Motor neuron (in vitro differentiated cells): Measurements from ENCODE around the gene C20orf204. TPM values are rescaled to one million over a fixed set of nuclear protein-coding genes. Genes with fewer than 3 reads are reported as not detected.

Experiments used
- ATAC-seq, 8 experiments: fragments of 200-7000 bp; cut with Tn5 transposase; replicated peaks in 6 of 8; 2 replicates each; pipeline ENCODE4 v1.8.0; 2021; ENCODE audit warnings: mild to moderate bottlenecking in 8 of 8, moderate library complexity in 8 of 8
- H3K27ac ChIP-seq, 2 donors: fragments of 250-450 bp; sonication (Bioruptor Pico); 2 replicates each; pipeline ENCODE4 v1.9.0; 2021; ENCODE audit warnings: antibody characterized with exemption in 2 of 2, mild to moderate bottlenecking in 2 of 2, moderate library complexity in 1 of 2
- H3K4me1 ChIP-seq, 2 donors: fragments of 250-450 bp; sonication (Bioruptor Pico); replicated peaks in 1 of 2; 2 replicates each; pipeline ENCODE4 v1.6.1; 2021; ENCODE audit warnings: antibody characterized with exemption in 2 of 2, mild to moderate bottlenecking in 2 of 2, moderate library complexity in 1 of 2
- H3K4me3 ChIP-seq, 5 donors: fragments of 250-450 bp; sonication (Bioruptor Pico); 2 replicates each; pipeline ENCODE4 v1.9.0; 2021; ENCODE audit warnings: antibody characterized with exemption in 5 of 5, mild to moderate bottlenecking in 5 of 5, moderate library complexity in 4 of 5
- WGBS, 10 experiments: fragments of 450-650 bp; shearing (Covaris generic); methylation state at CpG; one replicate each; pipeline ENCODE4 v1.0.0; 2022; 5-methylcytosine and 5-hydroxymethylcytosine counted together
- in situ Hi-C, 9 experiments: fragments of 400-800 bp; cut with MboI; loops; one replicate each; pipeline ENCODE4 v1.15.0; 2021; ENCODE audit warnings: low sequenced_read_pairs in 9 of 9, low pct_unique_long_range_greater_than_20kb in 2 of 9; ENCODE audit not compliant: unreplicated experiment in 9 of 9
- total RNA-seq, 8 experiments: library from RNA; unstranded; fragments of 300-600 nt; gene quantifications; 2 replicates each; pipeline versions ENCODE4 v1.2.3 to v1.2.4, GENCODE V29; 2022

The C20orf204 gene
- total RNA-seq, 8 experiments from 2014 or later = 0.61 to 2.5 (median 1.0) TPM

DNA sequence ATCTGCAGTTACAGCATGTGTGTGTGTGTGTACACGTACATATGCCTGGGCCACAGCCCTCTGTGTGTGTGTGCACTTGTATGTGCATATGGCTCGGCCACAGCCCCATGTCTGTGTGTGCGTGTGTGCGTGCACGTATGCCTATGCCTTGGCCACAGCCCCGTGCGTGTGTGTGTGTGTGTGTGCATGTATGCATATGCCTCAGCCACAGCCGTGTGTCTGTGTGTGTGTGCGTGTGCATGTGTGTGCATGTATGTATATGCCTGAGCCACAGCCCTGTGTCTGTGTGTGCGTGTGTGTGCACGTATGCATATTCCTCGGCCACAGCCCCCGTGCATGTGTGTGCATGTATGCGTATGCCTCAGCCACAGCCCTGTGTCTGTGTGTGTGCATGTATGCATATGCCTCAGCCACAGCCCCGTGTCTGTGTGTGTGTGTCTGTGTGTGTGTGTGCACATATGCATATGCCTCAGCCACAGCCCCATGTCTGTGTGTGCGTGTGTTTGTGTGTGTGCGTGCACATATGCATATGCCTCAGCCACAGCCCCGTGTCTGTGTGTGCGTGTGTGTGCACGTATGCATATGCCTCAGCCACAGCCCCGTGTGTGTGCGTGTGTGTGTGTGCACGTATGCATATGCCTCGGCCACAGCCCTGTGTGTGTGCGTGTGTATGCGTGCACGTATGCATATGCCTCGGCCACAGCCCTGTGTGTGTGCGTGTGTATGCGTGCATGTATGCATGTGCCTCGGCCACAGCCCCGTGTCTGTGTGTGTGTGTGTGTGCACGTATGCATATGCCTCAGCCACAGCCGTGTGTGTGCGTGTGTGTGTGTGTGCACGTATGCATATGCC, 14.6 kb upstream of the C20orf204 start:
- H3K4me3 ChIP-seq = no peak overlapping the region
- 90 to 100% (median 95%) methylated on average over 3 to 15 of the region's 36 CpGs; no CpG with 5 or more reads in 5 of the 10 experiments for WGBS, 10 experiments
- peak in 2 of 8 experiments; percentile 13 to 20 for ATAC-seq
- in situ Hi-C loops = no loop called here
- H3K27ac ChIP-seq = no peak overlapping the region
- no peaks in the 10 kb centered on the region for H3K4me1 ChIP-seq

DNA sequence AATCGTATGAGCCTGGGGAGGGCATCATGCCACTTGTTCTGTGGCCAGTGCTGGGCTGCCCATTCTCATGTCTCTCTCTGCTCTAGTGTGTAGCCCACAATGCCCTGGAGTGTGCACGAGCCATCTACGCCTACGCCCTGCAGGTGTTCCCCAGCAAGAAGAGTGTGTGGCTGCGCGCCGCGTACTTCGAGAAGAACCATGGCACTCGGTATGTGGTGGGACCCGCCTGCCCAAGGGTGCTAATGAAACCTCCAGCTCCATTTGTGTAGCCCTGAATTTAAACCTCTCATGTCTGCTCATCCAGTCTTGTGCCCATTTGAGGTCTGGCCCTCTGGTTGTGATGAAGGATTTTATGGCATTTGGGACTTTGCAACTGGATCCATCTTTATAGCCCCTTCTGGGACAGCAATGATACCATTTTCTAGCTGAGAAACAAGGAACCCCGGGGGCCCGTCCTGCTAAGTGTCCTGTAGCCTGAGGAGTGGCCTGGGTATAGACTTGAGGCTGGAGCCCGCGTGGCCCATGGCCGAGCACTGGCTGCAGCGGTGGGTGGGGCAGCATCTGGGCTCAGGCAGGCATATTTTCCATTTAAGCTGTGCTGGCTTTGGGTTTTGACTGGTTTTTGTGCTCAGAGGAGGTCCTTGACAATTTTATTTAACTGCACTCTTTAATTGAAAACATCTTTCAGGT, 13.2 kb upstream of the C20orf204 start:
- 51 to 100% (median 99%) methylated on average over 1 to 10 of the region's 17 CpGs; no CpG with 5 or more reads in 1 of the 10 experiments for WGBS, 10 experiments
- in situ Hi-C loops = no loop called here
- no peak overlapping the region for H3K4me3 ChIP-seq
- no peaks in the 10 kb centered on the region for H3K4me1 ChIP-seq
- ATAC-seq = peak in 3 of 8 experiments; percentile 35 to 75 (median 66)
- no peak overlapping the region for H3K27ac ChIP-seq

DNA sequence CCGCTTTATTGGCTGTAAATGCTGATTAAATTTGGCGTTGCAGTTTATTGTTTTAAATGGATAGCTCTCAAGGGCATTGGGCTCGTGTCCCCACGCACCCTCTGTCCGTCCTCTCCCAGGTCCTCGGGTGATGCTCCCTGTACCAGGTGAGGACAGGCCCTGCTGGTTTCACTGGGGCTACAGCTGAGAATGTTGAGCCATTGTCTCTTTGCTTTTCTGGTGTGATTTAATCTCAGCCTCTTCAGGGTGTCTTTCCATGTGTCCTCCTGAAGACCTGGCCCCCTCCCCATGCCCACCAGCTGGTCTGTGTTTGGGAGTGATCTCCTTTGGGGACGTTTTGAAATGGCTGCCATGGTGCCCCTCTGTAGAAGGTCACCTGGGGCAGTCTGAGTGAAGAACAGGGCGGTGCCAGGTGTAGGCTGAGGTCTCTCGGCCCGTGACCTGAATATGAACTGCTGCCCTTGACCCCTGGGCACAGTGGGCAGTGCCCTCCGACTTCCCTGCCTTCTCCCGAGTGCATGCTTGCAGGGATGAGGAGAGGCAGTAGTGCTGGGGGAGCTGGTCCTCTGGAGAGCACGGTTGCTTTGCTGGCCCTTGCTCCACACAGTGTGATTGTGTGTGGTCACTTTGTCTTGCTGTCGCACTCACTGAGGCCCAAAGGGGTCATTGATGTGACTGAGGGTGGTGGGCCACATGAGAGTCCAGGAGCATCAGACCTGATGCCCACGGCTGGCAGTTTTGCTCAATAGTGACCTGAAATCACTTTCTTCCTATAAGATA, 12.4 kb upstream of the C20orf204 start:
- Histone ChIP-seq H3K4me1 (no peaks in the 10 kb centered on the region), H3K27ac (no peak overlapping the region), H3K4me3 (no peak overlapping the region)
- in situ Hi-C loops = no loop called here
- 45 to 98% (median 74%) methylated on average over 1 to 12 of the region's 15 CpGs; no CpG with 5 or more reads in 1 of the 10 experiments for WGBS, 10 experiments
- ATAC-seq = no peak

- Histone ChIP-seq H3K27ac (no peak overlapping the region), H3K4me1 (no peaks in the 10 kb centered on the region), H3K4me3 (no peak overlapping the region)
- ATAC-seq = no peak
- WGBS, 10 experiments = 45 to 100% (median 83%) methylated on average over 1 to 11 of the region's 17 CpGs; no CpG with 5 or more reads in 1 of the 10 experiments
- in situ Hi-C loops = no loop called here
Measured at GRCh38 chr20:64024141-64024990, 11.6 kb upstream of the C20orf204 start.

DNA sequence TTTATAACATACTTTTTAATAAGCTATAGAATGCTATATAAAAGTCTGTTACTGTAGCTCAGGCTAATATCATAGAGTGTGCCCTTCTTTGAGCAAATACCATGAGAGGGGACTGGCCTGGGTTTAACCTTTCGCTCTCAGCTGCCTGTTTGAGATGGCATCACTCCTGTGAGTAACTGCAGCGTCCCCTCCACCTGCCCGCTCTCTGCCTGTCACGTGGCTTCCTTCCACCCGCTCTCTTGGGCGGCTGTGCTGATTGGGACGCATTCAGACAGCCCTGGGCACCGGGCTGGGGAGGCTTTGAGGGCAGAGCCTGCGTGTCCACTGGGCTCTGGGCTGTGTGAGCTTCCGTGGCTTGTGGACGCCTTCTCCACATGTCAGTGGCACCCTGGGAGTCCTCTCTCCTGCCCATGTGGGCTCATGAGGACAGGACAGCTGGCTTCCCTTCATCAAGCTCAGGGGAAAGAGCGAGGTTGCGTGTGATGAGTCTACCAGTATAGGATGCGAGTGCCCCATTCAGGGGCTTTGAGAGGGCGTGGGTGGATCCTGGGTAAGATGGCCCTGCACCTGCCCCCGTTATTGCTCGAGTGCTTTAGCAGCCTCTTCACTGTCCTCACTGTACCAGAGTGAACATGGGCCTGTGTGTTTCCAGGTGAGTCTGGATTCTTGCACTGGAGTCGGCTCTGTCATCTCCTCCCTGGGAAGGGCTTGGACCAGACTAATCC, 10.7 kb upstream of the C20orf204 start:
- Histone ChIP-seq H3K4me1 (no peaks in the 10 kb centered on the region), H3K27ac (no peak overlapping the region), H3K4me3 (no peak overlapping the region)
- WGBS, 10 experiments = 89 to 100% (median 98%) methylated on average over 2 to 9 of the region's 18 CpGs; no CpG with 5 or more reads in 2 of the 10 experiments
- in situ Hi-C loops = no loop called here
- no peak for ATAC-seq

- Histone ChIP-seq H3K4me3 (no peak overlapping the region), H3K27ac (no peak overlapping the region), H3K4me1 (no peaks in the 10 kb centered on the region)
- 72 to 100% (median 87%) methylated on average over 1 to 14 of the region's 29 CpGs; no CpG with 5 or more reads in 6 of the 10 experiments for WGBS, 10 experiments
- ATAC-seq = peak in 3 of 8 experiments; percentile 7 to 55 (median 28)
- in situ Hi-C loops = no loop called here
Measured at GRCh38 chr20:64025826-64026412, 10.1 kb upstream of the C20orf204 start.

GRCh38 chr20:64027981-64028685, 7.8 kb upstream of the C20orf204 start:
- WGBS, 10 experiments = 86 to 100% (median 92%) methylated on average over 1 to 11 of the region's 24 CpGs; no CpG with 5 or more reads in 5 of the 10 experiments
- ATAC-seq = no peak

GRCh38 chr20:64029293-64030117, 6.5 kb upstream of the C20orf204 start:
- Histone ChIP-seq H3K4me3 (no peak overlapping the region), H3K4me1 (no peaks in the 10 kb centered on the region), H3K27ac (no peak overlapping the region)
- in situ Hi-C loops = no loop called here
- no peak for ATAC-seq
- WGBS, 10 experiments = 92 to 100% (median 97%) methylated on average over 1 to 9 of the region's 38 CpGs; no CpG with 5 or more reads in 4 of the 10 experiments

More at GRCh38 chr20:64027981-64028685, 7.8 kb upstream of the C20orf204 start:
- no peak overlapping the region for H3K27ac ChIP-seq
- in situ Hi-C loops = no loop called here
- no peak overlapping the region for H3K4me3 ChIP-seq
- no peaks in the 10 kb centered on the region for H3K4me1 ChIP-seq

DNA sequence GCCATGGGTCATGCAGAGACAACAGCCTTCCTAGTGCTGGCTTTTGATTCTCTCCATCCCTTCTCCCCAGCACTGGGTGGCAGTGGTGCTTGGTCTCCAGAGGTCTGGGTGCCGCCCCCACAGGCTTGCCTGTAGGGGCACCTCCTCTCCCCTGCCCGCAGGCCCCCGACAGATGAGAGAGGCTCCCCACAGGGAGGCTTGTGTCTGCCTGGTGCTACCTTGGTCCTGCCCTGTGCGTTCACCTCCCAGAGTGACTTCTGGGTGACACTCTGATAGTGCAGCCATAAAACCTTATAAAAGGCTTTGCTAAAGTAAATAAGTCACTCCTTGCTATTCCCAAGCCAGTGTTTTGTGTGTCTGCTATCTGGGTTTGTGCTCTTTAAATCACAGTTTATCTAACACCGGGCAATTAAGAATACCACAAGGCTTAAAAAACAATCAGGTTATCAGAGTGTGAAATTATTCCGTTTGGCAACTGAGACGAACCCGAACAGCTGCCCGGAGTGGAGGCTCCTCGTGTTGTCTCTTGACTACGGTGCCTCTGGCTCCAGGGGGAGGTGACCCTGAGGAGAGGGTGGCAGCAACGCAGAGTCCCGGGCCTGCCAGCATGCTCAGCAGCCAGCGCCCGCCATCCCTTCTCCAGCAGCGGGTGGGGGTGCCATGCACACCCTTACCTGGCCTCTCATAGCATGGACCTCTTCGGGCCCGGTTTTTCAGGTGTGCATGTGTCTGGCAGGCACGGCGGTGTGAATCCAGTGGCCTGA, 5.4 kb upstream of the C20orf204 start:
- in situ Hi-C loops = no loop called here
- Histone ChIP-seq H3K27ac (no peak overlapping the region), H3K4me1 (peaks cover 1 to 3% of the 10 kb centered on the region in 2 donors), H3K4me3 (no peak overlapping the region)
- ATAC-seq = no peak
- WGBS, 10 experiments = 70 to 100% (median 95%) methylated on average over 1 to 5 of the region's 20 CpGs; no CpG with 5 or more reads in 5 of the 10 experiments

DNA sequence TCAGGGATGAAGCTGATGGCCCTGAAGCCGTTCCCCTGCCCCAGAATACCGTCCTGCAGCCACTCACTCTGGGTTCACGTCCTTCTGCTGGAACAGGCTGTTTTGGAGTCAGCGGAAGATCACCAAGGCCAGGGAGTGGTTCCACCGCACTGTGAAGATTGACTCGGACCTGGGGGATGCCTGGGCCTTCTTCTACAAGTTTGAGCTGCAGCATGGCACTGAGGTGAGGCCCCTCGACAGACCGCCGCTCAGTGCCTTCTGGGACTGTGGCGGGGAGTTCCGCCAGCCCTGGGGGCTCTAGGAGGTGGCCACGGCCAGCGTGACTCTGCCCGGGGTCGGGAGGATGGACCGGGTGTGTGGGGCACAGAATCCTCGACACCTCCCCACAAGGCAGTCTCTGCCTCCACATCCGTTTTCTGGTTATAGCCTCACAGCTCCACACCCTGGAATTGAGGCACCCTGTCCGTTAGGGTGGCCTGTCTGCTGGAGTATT, 4.1 kb upstream of the C20orf204 start:
- ATAC-seq = no peak
- in situ Hi-C loops = no loop called here
- H3K4me3 ChIP-seq = no peak overlapping the region
- H3K4me1 ChIP-seq = peaks cover 15 to 16% of the 10 kb centered on the region in 2 donors
- no peak overlapping the region for H3K27ac ChIP-seq
- WGBS, 10 experiments = 80 to 100% (median 93%) methylated on average over 1 to 14 of the region's 19 CpGs; no CpG with 5 or more reads in 2 of the 10 experiments
